GM19395 (cell line): ENCODE measurements around the gene PRKCD.

Experiments used
- ATAC-seq: cut with Tn5 transposase; IDR thresholded peaks from one replicate; pipeline ENCODE4 v1.9.1; 2021; ENCODE audit warnings: mild to moderate bottlenecking, moderate library complexity; ENCODE audit not compliant: unreplicated experiment

PRKCD gene

DNA sequence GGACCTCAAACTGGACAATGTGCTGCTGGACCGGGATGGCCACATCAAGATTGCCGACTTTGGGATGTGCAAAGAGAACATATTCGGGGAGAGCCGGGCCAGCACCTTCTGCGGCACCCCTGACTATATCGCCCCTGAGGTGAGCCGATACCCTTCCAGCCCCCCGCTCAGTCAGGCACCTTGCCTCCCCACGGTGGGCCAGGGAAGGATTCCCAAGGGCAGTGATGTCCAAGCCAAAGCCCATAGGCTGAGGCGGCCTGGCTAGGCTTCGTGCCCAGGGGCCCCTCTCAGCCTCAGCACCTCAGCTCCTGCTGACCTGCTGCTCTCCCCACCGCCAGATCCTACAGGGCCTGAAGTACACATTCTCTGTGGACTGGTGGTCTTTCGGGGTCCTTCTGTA lies 27.7 kb downstream of the PRKCD start:
- ATAC-seq, result no peak

DNA sequence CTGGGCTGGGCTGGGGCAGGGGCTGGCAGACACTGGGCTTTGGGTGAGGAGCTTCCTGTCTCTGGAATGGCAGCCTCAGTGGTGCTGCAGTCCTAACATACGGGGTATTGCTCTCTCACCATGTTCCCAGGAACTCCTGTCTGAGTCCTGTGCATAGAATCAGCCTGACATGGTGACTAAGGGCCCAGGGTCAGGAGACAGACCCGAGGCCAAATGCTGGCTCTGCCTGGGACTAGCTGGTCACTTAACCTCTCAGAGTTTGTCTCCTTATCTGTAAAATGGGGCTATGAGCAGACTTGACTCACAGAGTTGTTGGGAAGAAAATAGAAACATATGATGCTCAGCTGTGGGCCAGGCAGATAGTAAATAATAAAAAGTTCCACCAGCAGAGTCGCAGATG lies 28.3 kb downstream of the PRKCD start:
- ATAC-seq, result no peak

DNA sequence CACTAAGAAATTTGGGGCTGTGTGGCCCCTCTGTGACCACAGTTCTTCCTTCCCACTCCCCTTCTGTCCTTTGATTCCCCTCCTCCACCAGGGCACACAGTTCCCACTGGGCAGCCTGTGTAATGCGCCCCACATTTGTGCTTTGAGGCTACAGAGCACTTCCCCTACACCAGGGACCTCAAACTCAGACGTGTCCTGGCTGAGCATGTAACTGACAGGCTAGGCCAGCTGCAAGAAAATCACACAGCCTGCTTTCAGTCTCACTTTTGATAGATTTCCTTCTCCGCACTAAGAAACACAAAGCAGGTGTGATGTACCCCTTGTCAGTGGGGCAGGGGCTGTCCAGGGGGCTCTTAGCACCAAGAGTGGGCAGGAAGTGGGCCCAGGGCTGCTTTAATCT lies 29.6 kb downstream of the PRKCD start:
- peak; percentile 60 for ATAC-seq

DNA sequence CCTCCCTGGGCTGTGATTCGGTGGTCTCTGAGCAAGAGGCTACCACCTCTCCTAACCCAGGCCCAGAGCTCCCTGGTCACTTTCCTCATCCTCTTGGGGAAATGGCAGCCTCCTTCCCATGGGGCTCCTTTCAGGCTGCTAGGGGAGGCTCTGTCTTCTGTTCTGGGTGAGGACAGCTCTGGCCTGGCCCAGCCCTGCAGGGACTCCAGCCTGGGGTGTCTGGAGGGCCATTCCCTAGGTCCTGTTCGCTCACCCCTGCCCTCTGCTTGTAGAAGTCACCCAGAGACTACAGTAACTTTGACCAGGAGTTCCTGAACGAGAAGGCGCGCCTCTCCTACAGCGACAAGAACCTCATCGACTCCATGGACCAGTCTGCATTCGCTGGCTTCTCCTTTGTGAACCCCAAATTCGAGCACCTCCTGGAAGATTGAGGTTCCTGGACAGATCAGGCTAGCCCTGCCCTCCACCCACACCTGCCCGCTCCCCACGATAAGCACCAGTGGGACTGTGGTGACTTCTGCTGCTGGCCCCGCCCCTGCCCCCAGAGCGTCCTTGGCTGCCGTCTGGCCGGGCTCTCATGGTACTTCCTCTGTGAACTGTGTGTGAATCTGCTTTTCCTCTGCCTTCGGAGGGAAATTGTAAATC lies 30.9 kb downstream of the PRKCD start:
- ATAC-seq, result no peak

DNA sequence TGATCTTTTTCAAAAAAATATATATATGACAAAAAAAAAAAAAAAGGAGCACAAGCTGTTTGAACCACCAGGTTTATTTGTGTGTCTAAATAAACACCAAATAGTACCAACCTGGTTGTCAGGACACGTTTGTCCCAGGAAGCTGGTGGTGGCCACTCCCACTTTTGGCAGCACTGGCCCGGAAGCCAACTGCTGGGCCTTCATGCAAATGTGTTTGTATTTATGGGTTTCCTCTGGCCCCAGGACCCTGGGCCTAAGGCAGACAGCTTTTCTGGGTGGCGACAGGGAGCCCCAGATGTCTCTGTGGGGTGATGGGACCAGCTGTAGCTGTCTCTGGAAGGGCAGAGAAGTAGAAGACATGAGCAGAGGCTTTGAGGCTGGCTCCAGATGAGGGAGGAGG lies 31.6 kb downstream of the PRKCD start:
- peak; percentile 60 for ATAC-seq

DNA sequence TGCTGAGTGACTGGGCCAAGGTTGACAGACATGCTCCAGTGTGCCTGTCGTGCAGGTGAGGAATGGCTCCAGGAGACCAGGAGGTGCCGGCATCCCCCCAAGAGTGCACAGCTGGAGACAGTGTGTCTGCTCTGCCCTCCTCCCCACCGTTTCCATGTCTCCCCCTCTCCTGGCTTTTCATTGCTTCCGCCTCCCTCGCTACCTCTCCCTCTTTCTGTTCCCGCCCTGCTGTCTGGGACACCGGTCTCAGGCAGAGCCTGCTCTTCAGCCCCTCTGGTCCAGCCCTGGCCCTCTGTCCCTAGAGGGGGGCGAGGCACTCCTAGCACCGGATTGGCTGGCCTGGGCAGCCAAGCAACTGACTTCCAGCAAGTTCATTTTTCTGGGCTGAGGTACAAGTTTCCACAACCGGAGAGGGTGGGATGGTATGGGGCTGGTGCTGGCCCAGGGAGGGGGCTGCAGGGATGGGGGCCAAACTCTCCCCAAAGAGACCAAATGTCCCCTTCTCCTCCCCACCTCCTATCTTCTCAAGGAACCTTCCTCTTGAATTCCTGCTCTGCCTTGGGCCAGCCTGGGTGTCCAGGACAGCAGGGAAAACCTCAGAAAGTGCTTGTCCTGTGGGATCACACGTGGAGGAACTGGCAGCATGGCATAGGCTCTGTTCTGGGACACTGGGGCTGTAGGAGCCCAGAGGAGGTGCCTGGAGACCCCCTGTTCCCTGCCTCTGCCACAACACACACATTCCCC lies 32.6 kb downstream of the PRKCD start:
- ATAC-seq, result no peak

DNA sequence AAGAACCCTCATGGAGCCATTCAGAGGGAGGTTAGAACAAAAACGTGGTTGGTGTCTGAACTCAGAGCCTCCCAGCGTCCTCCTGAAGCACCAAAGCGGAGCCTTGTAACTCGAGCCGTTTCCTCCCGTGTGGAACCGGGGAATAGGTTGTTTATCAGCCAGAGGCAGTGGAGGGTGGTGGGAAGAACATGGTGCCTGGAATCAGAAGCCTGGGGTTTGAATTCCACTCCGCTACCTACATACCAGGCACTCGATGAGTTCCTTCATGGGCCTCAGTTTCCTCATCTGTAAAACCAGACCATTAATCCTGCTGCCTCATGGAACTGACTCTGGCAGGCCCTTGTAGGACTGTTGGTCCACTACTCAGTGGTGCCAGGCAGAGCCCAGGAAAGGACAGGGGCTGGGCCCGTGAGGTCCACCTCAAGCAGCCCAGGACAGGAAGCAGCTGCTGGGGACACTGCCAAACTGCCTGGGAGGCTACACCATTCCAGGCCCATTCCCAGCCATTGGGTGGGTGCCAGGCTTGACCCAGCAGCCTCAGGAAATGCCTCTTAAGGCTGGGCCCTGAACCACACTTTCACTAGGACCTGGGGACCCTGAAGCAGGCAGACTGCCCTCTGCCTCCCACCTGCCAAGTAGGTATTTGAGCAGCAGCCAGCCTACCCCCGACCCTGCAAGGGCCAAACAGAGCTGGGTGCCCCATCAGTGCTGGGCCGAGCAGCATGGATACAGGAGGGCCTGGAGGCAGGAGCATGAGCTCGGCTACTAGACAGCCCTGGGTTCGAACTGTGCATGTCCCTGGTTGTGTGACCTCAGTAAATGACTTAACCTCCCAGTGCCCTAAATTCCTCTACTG lies 33.4 kb downstream of the PRKCD start:
- no peak for ATAC-seq

DNA sequence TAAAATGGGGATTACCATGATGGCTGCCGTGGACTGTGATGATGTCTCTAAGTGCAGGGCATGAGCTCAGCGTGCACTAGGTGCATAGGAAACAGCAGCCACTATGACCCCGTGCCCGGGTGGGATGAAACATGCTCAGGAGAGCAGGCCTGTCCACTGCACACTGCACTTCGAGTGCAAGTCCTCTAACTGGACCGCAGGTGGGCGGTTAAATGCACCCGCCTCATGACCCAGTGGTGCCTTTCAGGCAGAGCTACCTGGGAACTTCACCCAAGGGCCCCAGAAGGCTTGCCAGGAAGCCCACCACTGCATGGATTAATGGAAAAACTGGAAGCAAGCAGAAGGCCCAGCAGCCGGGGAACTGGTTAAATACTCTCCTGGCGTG lies 34.0 kb downstream of the PRKCD start:
- ATAC-seq, result no peak

DNA sequence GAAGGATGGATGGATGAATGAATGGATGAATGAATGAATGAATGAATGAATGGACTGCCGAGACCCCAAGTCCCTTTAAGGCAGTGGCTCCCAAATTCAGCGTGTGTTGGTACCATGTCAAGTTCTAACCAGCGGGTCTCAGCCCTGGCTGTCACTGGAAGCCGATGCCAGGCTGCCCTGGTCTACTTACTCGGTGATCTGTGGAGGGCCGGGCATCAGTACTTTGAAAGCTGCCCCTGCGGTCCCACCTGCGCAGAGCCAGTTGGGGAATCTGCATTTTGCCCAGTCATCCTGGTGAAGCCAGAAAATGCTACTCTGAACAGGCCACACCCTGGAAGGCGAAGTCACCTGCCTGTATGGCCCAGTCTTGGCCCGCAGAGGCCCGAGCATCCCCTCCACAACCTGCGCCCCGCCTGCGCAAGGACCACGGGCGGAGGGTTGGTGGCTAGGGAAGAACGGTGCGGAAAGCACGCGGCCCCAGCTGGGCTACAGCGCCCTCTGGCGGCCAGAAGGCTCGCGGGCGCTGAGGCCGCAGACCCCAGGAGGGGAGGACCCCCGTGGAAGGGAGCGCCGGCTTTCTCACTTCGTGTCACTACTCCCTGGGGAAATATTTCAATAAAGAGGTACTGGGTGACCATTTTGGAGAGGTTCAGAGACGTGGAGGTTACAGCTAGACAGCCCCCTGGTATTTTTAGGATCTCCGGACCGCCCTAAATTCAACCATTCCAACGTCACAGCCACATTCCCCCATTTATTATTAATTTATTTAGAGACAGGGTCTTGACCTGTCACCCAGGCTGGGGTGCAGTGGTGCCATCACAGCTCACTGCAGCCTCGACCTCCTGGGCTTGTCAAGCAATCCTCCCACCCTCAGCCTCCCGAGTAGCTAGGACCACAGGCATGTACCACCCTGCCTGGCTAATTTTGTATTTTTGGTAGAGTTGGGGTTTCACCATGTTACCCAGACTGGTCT lies 34.9 kb downstream of the PRKCD start:
- ATAC-seq, result no peak

DNA sequence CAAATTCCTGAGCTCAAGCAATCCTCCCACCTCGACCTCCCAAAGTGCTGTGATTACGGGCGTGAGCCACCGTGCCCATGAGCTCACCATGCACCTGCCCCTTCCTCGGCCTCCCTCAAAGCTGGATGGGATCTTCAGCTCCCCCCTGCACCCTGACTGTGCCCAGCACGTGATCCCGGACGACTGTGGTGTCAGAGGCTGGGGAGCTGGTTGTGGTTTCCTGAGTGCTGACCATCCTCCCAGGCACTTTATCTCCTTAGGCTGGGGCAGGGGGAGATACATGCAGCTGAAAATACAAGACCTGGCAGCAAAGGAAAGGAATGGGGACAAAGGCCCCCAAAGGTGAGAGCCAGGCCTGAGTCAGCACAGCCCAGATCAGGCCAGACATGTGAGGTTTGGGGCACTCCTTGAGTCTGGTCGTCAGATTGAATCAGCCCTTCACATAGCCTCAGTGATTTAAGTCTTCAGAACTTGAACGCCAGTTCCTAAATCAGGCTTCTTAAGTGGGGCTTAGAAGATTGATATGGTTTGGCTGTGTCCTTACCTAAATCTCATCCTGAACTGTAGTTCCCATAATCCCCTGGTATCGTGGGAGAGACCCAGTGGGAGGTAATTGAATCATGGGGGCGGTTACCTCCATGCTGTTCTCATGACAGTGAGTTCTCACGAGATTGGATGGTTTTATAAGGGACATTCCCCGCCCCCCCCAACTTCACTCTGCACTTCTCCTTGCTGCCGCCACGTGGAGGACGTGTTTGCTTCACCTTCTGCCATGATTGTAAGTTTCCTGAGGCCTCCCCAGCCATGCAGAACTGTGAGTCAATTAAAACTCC lies 35.8 kb downstream of the PRKCD start:
- ATAC-seq, result no peak

DNA sequence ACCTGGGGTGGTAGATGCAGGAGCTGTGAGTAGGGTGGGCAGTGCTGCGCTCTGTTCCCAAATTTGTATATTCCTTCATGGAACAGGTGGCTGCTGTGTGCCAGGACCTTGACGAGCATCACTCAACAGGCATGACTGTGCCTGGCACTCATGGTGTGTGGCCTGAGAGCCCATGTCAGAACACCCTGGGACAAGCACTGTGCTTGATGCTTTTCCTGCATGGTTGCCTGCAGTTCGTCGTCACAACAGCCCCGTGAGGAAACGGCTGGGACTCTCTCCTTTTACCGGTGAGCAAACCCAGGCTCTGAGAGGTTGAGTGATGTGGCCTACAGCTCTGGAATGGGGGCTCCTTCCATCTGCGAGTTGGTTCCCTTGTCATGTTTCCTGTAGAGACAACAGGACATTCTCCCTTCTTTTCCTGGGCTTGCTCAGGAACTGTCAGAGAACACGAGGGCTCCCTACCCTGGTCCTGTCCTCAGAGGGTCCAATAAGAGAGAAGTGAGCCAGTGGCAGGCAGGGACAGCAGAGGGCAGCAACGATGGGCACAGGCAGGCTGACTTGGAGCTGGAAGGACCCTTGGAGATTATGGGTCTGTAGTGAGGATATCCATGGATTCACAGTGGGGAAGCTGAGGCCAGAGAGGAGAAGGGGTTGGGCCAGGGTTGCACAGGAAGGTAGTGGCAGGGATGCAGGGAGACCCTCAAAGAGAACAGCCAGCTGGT lies 37.4 kb downstream of the PRKCD start:
- ATAC-seq, result no peak

DNA sequence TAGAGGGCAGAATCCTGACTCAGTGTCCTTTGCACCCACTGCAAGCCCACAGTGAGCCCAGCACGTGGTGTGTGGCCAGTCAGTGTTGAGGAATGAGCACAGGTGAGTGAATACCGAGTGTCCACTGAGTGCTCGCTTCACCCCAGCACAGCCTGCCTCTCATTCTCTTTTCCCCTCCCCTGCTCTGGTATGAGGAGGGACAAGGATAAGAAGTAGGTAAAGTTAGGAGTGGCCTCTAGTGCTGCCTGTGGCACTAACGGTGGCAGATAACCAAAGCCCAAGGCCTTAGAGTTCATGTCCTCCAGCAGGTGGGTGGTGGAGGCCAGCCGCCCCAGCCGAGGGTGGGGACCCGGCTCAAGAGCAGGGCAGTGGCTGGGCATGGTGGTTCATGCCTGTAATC lies 38.0 kb downstream of the PRKCD start:
- no peak for ATAC-seq

DNA sequence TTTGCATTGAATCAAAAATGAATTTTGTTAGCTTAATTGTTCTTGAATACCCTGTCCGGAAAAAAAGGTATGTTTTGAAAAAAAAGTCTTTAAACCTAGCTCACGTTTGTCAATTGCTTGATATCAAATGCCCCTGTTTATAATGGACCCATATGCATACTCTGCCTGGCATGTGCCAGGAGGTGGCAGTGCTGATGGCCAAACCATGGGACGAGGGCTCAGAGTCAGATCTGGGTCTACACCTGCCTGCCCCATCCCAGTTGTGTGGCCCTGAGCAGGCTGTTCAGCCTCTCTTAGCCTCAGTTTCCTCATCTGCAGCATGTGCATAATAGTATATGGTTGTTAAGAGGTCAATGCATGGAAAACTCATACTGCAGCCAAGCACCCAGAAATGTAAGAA lies 38.8 kb downstream of the PRKCD start:
- ATAC-seq, result no peak

DNA sequence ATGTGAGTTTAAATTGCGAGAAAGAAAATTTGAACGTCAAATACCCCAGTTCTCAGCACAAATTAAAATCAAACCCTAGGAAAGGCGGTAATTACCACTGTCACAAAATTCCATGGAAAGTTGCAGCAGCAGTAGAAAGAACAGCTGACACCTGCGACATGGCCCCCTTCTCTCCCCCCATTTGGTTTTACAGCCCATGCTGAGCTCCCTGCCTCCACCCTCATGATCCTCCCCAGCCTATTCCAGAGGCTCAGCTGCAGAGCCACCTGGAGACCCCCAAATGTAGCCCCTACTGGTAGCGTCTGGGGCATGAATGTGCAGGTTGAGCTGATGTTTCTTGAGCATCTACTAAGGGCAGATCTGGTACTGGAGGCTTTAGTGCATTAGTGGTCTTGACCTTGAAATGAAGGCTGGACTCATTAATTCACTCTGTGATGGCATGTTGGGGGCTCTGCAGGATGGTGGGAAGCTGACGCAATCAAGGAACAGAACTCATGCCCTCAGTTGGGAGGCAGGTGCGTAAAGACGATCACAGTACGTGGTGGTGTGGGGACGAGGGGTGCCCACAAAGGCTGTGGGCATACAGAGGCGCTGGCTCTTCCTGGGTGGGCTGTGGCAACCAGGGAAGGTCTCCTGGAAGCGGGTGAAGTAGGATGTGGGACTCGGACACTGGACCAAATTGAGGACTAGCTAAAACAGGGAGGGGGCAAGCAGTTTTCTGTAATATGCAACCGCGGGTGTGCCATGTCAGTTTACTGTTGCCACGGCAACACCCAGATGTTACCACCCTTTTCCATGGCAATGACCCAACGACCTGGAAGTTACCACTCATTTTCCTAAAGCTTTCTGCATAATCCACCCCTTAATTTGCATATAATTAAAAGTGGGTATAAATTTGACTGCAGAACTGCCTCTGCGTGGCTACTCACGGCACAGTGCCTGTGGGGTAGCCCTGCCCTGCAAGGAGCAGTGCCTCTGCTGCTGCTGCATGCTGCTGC lies 39.8 kb downstream of the PRKCD start:
- ATAC-seq, result no peak

DNA sequence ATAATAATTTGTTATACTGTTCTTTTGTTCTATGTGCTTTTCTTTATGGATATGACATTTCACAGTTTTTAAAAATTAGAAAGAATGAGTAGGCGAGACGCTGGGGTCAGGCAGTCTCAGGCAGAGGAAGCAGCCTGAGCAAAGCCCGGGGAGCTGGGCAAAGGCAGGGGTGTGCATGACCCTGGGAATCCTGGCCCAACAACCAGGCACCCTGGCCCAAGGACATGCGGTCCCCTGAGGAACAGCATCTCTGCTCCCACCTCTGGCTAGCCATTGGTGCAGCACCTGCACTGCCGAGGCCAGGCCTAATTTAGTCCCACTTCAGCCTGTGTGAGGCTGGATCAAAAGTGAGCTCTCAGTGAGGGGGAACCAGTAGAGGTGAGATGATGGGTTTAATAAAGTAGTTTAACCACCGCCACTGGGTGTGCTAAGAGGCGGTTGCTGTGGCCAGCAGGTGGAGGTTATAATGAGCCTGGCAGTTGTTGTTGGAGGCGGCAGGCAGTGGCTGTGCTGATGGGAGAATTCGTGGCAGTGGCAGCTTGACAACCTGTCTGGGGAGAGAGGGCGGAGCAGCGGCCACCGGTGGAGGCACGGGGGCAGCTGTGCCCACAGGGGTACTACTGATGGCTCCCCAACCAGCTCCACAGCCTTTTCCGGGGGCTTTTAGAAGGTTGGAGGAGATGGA lies 41.5 kb downstream of the PRKCD start:
- no peak for ATAC-seq

DNA sequence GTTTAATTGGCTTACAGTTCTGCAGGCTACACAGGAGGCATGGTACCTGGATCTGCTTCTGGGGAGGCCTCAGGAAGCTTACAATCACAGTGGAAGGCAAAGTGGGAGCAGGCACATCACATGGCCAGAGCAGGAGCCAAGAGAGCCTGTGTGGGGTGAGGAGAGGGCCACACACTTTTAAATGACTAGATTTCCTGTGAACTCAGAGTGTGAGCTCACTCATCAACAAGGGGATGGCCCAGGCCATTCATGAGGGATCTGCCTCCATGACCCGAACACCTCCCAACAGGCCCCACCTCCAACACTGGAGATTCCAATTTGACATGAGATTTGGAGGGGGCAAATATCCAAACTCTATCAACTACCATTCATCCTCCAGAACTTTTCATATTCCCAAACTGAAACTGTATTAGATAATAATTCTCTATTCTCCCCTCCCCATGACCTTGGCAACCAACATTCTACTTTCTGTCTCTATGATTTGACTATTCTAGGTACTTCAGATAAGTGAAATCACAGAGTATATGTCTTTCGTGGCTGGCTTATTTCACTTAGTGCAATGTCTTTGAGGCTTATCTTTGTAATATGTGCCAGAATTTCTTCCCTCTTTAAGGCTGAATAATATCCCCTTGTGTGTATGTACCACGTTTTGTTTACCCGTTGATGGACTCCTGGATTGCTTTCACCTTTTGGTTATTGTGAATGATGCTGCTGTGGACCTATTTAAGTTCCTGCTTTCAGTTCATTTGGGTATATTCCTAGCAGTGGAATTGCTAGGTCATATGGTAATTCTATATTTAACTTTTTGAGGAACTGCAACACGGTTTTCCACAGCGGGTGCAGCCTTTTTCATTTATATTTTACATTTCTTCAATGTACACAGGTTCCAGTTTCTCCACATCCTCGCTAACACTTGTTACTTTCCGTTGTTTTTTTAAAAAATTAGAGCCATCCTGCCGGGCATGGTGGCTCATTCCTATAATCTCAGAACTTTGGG lies 51.0 kb downstream of the PRKCD start:
- no peak for ATAC-seq
